ENCODE results near the gene NRXN3.

NRXN3 gene

GRCh38 chr14:78251308-78251707 is 81.1 kb downstream of the NRXN3 start:
- no peak for TF ChIP-seq CTCF (IDR thresholded peaks at IDR 0.05; ENCODE audit: borderline replicate concordance, insufficient read depth, low read depth, low read length)
- H3K4me3 ChIP-seq (ENCODE audit: low read depth, low read length), result no peak overlapping the region

GRCh38 chr14:78253986-78254385 is 83.8 kb downstream of the NRXN3 start:
- TF ChIP-seq CTCF (IDR thresholded peaks at IDR 0.05; ENCODE audit: borderline replicate concordance, insufficient read depth, low read depth, low read length), result no peak
- no peak overlapping the region for H3K4me3 ChIP-seq (ENCODE audit: low read depth, low read length)

- no peak for TF ChIP-seq CTCF (IDR thresholded peaks at IDR 0.05; ENCODE audit: borderline replicate concordance, insufficient read depth, low read depth, low read length)
- no peak overlapping the region for H3K4me3 ChIP-seq (ENCODE audit: low read depth, low read length)
Observed at GRCh38 chr14:78254911-78255461, 84.8 kb downstream of the NRXN3 start.

- no peak overlapping the region for H3K4me3 ChIP-seq (ENCODE audit: low read depth, low read length)
- TF ChIP-seq CTCF (IDR thresholded peaks at IDR 0.05; ENCODE audit: borderline replicate concordance, insufficient read depth, low read depth, low read length), result no peak
Observed at GRCh38 chr14:78259831-78260230, 89.7 kb downstream of the NRXN3 start.

- no peak overlapping the region for H3K4me3 ChIP-seq (ENCODE audit: low read depth, low read length)
- no peak for TF ChIP-seq CTCF (IDR thresholded peaks at IDR 0.05; ENCODE audit: borderline replicate concordance, insufficient read depth, low read depth, low read length)
Observed at GRCh38 chr14:78278464-78279250, 108.5 kb downstream of the NRXN3 start.

- no peak overlapping the region for H3K4me3 ChIP-seq (ENCODE audit: low read depth, low read length)
- no peak for TF ChIP-seq CTCF (IDR thresholded peaks at IDR 0.05; ENCODE audit: borderline replicate concordance, insufficient read depth, low read depth, low read length)
Observed at GRCh38 chr14:78282437-78282836, 112.3 kb downstream of the NRXN3 start.

- no peak overlapping the region for H3K4me3 ChIP-seq (ENCODE audit: low read depth, low read length)
- TF ChIP-seq CTCF (IDR thresholded peaks at IDR 0.05; ENCODE audit: borderline replicate concordance, insufficient read depth, low read depth, low read length), result no peak
Observed at GRCh38 chr14:78286210-78286609, 116.0 kb downstream of the NRXN3 start.
